Measurements from ENCODE around the gene VPS37D.
"Not testable (repeated sequence)": the region's sequence is repeated elsewhere in the genome, so short reads cannot be mapped to it uniquely, and the experiment has no call there.

VPS37D gene

GRCh38 chr7:73646785-73647724, 20.6 kb upstream of the VPS37D start:
- no peak for DNase-seq (ENCODE audit: low spot score)

DNA sequence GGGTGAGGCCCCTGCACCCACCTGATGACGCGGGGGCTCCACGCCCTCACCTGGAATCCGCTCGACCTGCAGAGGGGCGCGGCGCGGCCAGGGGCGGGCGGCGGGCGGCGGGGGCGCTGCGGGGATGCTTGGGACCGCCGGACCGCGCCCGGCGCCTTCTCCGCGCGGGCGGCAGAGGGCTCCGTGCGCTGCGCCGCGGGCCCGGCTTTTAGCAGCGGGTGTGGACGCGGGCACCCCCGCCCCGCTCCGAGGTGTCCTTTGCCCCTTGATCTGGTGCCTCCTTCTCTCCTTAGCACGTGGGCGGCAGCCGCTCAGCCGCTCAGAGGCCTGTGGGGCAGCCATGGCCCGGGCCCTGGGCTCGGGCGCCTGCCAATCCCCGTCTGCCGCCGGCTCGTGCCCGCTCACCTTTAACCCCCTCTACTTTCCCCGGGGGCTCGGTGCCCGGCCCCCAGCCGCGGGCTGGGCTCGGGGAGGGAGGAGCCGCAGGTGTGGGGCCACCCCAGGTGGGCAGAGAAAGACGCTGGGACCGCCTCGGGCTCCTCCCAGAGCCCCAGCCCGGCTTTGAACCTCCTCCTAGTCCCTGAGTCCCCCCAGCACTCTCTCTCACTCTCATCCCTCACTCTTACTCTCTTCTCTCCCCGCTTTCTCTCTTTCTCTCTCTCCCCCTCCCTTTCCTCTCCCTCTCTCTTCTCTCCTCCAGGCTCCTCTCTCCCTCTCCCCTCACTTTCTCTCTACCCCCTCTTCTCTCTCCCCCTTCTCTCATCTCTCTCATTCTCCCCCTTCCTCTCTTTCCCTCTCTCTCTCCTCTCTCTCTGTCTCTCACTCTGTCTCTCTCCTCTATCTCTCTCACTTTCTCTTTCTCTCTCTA, 19.7 kb upstream of the VPS37D start:
- no peak for DNase-seq (ENCODE audit: low spot score)

- DNase-seq (ENCODE audit: low spot score), result no peak
Observed at GRCh38 chr7:73648593-73649332, 18.9 kb upstream of the VPS37D start.

GRCh38 chr7:73649576-73649975, 18.1 kb upstream of the VPS37D start:
- no peak for DNase-seq (ENCODE audit: low spot score)

GRCh38 chr7:73650524-73650923, 17.1 kb upstream of the VPS37D start:
- no peak for DNase-seq (ENCODE audit: low spot score)

DNA sequence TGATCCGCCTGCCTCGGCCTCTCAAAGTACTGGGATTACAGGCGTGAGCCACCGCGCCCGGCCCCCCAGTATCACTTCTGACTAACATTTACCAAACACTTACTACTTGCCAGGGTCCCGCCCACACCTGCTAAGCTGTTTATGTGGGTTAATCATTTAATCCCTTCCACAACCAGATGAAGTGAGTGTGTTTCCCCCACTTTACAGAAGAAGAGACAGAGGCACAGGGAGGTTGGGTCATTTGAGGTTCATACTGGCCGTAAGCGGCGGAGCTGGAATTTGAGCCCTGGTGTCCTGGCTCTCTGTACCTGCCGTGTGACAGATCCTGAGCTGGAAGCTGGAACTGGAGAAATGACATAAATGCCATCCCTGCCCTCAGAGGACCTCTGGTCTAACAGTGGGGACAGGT, 15.1 kb upstream of the VPS37D start:
- no peak for DNase-seq (ENCODE audit: low spot score)

DNA sequence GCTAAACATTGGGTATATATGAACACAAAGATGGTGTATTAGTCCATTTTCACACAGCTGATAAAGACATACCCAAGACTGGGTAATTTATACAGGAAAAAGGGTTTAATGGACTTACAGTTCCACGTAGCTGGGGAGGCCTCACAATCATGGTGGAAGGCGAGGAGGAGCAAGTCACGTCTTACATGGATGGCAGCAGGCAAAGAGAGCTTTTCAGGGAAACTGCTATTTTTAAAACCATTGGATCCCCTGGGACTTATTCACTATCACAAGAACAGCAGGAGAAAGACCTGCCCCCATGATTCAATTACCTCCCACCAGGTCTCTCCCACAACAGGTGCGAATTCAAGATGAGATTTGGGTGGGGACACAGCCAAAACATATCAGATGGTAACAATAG, 12.3 kb upstream of the VPS37D start:
- DNase-seq (ENCODE audit: low spot score), result not testable (repeated sequence)

- DNase-seq (ENCODE audit: low spot score), result no peak
Observed at GRCh38 chr7:73659983-73660382, 7.6 kb upstream of the VPS37D start.

- DNase-seq (ENCODE audit: low spot score), result not testable (repeated sequence)
Observed at GRCh38 chr7:73660594-73660993, 7.0 kb upstream of the VPS37D start.

DNA sequence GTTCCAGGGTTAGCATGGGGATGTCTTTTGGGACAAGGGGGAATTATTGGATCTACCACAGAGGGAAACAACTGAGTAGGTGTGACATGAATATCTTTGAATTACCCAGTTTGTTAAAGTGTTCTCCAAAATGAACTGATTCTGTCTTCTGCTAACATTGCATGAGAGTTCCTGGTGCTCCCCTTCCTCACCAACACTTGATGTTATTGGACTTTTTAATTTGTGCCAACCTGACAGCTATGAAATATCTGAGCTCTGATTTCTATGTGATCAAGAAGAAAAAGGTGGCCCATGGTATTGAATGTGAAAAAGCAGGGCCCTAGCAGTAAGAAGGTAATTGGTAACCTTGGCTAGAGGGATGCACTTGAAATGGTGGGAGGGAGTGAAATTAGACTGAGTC, 4.6 kb upstream of the VPS37D start:
- no peak for DNase-seq (ENCODE audit: low spot score)

GRCh38 chr7:73668103-73668885, 663 bp downstream of the VPS37D start:
- no peak for DNase-seq (ENCODE audit: low spot score)

GRCh38 chr7:73668886-73669230, 1.2 kb downstream of the VPS37D start:
- DNase-seq (ENCODE audit: low spot score), result no peak

DNA sequence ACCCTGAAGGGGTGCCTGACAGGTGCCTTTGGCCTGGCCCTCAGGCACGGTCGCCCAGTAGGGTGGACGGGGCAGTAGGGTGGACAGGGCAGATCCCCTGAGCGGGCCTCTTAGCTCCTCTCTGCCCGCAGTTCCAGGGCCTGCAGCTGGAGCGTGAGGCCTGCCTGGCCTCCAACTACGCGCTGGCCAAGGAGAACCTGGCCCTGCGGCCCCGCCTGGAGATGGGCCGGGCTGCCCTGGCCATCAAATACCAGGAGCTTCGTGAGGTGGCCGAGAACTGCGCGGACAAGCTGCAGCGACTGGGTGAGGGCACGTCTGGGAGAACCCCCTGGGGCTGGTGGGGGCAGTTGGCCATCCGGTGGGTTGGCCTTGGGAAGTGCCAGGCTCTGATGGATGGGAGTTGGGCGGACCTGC, 1.7 kb downstream of the VPS37D start:
- no peak for DNase-seq (ENCODE audit: low spot score)

- DNase-seq (ENCODE audit: low spot score), result no peak
Observed at GRCh38 chr7:73669858-73670385, 2.3 kb downstream of the VPS37D start.

DNA sequence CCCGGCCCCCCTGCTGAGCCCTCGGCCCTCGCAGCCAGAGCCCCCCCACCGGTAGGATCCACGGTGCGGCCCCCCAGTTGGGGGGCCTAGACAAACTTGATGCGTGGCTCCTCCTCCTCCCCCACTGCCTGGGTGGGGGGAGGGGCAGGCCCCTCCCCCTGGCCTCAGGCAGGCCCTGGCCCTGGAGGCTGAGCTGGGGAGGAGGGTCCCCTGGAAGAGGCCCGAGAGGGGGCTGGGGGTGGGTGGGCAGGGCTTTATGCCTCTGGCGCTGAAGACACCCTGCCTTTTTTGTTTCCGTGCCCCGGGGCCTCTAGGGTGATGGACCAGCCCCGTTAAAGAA, 3.7 kb downstream of the VPS37D start:
- DNase-seq (ENCODE audit: low spot score), result no peak

GRCh38 chr7:73671857-73672445, 4.3 kb downstream of the VPS37D start:
- DNase-seq (ENCODE audit: low spot score), result no peak

GRCh38 chr7:73674468-73675124, 7.0 kb downstream of the VPS37D start:
- DNase-seq (ENCODE audit: low spot score), result no peak

DNA sequence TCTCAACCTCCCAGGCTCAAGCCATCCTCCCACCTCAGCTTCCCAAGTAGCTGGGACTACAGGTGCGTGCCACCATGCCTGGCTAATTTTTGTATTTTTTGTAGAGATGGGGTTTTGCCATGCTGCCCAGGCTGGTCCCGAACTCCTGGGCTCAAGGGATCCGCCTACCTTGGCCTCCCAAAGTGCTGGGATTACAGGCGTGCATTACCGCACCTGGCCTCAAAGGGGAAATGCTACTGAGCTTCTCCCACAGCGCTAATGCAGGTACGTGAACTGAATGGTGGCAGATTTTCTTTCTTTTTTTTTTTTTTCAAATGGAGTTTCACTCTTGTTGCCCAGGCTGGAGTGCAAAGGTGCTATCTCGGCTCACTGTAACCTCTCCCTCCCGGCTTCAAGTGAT, 8.4 kb downstream of the VPS37D start:
- not testable (repeated sequence) for DNase-seq (ENCODE audit: low spot score)

DNA sequence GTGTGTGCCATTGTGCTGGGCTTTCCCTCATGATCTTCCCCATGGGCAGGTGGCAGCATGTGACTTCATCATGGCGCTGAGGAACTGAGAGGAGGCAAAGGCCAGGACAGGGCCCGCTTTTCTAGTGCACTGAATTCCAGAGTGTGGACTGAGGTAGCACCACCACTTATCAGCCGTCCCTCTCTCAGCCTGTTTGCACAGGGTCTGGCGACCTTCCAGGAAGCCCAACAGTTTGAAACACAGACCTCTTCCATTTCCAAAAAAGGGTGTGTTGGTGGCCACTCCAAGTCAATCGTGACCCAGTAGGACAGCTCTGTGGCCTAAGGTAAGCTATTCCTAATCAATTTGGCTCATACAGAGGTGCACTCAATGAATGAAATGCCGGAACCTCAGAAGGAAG, 11.2 kb downstream of the VPS37D start:
- no peak for DNase-seq (ENCODE audit: low spot score)

DNA sequence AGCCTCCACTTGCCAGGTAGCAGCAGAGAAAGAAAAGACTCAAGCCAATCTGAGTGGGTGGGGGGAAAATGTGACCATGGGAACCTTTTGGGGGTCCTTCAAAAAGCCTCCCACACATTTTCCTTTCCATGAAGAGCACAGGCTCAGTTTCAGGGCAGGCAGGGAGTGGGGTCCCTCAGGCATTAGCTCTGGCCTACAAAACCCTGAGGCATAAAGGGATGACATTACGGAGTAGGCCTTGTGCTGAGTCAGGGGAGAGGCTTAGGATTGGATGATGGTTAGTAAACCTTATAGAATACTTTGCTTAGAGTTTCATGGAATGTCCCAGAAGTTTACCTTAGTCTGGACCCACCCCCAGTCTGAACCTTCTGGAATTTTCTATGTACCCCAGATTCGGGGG, 12.1 kb downstream of the VPS37D start:
- no peak for DNase-seq (ENCODE audit: low spot score)

GRCh38 chr7:73680501-73680900, 12.9 kb downstream of the VPS37D start:
- no peak for DNase-seq (ENCODE audit: low spot score)
